H9 (cell line): ENCODE data around the gene TMEM79. TPM values are rescaled to one million over a fixed set of nuclear protein-coding genes. Genes with fewer than 3 reads are reported as not detected.

Source experiments
- DNase-seq: peaks from one replicate; pipeline ENCODE4 v3.0.0-alpha.2; 2017
- H2AFZ ChIP-seq: one replicate; pipeline ENCODE4 v1.6.1; 2013; ENCODE audit warnings: mild to moderate bottlenecking, low read length, control low read depth, moderate library complexity
- H2AK5ac ChIP-seq: 2 replicates; pipeline ENCODE4 v1.6.1; 2013; ENCODE audit warnings: low read length, control low read depth, mixed read lengths; ENCODE audit not compliant: insufficient read length
- H2BK120ac ChIP-seq: one replicate; pipeline ENCODE4 v1.6.1; 2013; ENCODE audit warnings: low read depth, mild to moderate bottlenecking, low read length, control low read depth, inconsistent platforms; ENCODE audit not compliant: poor library complexity, severe bottlenecking
- H2BK12ac ChIP-seq: 2 replicates; pipeline ENCODE4 v1.6.1; 2013; ENCODE audit warnings: low read length, control low read depth, mixed read lengths, low read depth; ENCODE audit not compliant: insufficient read length
- H2BK15ac ChIP-seq: 2 replicates; pipeline ENCODE4 v1.6.1; 2013; ENCODE audit warnings: low read depth, low read length, control low read depth
- H2BK20ac ChIP-seq: one replicate; pipeline ENCODE4 v1.6.1; 2013; ENCODE audit warnings: low read depth, mild to moderate bottlenecking, low read length, control low read depth, inconsistent platforms; ENCODE audit not compliant: poor library complexity, severe bottlenecking
- H2BK5ac ChIP-seq: 2 replicates; pipeline ENCODE4 v1.6.1; 2013; ENCODE audit warnings: low read length, control low read depth, mixed read lengths; ENCODE audit not compliant: insufficient read length
- H3K14ac ChIP-seq: 2 replicates; pipeline ENCODE4 v1.6.1; 2013; ENCODE audit warnings: low read length, control low read depth; ENCODE audit not compliant: insufficient read depth
- H3K18ac ChIP-seq: 2 replicates; pipeline ENCODE4 v1.6.1; 2013; ENCODE audit warnings: low read depth, mild to moderate bottlenecking, mixed read lengths, low read length, control low read depth; ENCODE audit not compliant: insufficient read length
- H3K23ac ChIP-seq: 2 replicates; pipeline ENCODE4 v1.6.1; 2013; ENCODE audit warnings: low read length, control low read depth, mixed read lengths, low read depth; ENCODE audit not compliant: insufficient read length
- H3K23me2 ChIP-seq: 2 replicates; pipeline ENCODE4 v1.6.1; 2013; ENCODE audit warnings: low read depth, mild to moderate bottlenecking, mixed read lengths, low read length, control low read depth; ENCODE audit not compliant: insufficient read length, poor library complexity, severe bottlenecking
- H3K27ac ChIP-seq: 2 replicates; pipeline ENCODE4 v1.5.1; 2013; ENCODE audit warnings: low read length, control low read depth, mixed read lengths, low read depth; ENCODE audit not compliant: insufficient read length
- H3K27me3 ChIP-seq: 2 replicates; pipeline ENCODE4 v1.6.1; 2013; ENCODE audit warnings: low read length, control low read depth, inconsistent platforms; ENCODE audit not compliant: insufficient read depth
- H3K4ac ChIP-seq: 2 replicates; pipeline ENCODE4 v1.6.1; 2013; ENCODE audit warnings: low read depth, mild to moderate bottlenecking, control low read depth, inconsistent platforms, low read length, moderate library complexity
- H3K4me1 ChIP-seq: 2 replicates; pipeline ENCODE4 v1.6.1; 2013; ENCODE audit warnings: low read length, control low read depth, inconsistent platforms; ENCODE audit not compliant: insufficient read depth
- H3K4me2 ChIP-seq: 2 replicates; pipeline ENCODE4 v1.6.1; 2013; ENCODE audit warnings: low read length, control low read depth, mixed read lengths; ENCODE audit not compliant: insufficient read length, insufficient read depth
- H3K56ac ChIP-seq: 2 replicates; pipeline ENCODE4 v1.6.1; 2013; ENCODE audit warnings: low read depth, mild to moderate bottlenecking, mixed read lengths, low read length, control low read depth; ENCODE audit not compliant: insufficient read length
- H3K79me1 ChIP-seq: 2 replicates; pipeline ENCODE4 v1.6.1; 2013; ENCODE audit warnings: low read depth, mild to moderate bottlenecking, moderate library complexity, low read length, control low read depth, inconsistent platforms; ENCODE audit not compliant: insufficient read depth, poor library complexity, severe bottlenecking
- H3K79me2 ChIP-seq: 2 replicates; pipeline ENCODE4 v1.6.1; 2013; ENCODE audit warnings: low read length, control low read depth, inconsistent platforms; ENCODE audit not compliant: insufficient read depth
- H3K9ac ChIP-seq: 2 replicates; pipeline ENCODE4 v1.6.1; 2013; ENCODE audit warnings: low read length, control low read depth, mixed read lengths; ENCODE audit not compliant: insufficient read length; ENCODE audit errors: extremely low read depth
- H3K9me3 ChIP-seq: one replicate; pipeline ENCODE4 v1.6.1; 2013; ENCODE audit warnings: low read depth, low read length, inconsistent platforms; ENCODE audit not compliant: control insufficient read depth
- H3T11ph ChIP-seq: one replicate; pipeline ENCODE4 v1.6.1; 2013; ENCODE audit warnings: mild to moderate bottlenecking, low read length, control low read depth, inconsistent platforms
- H4K20me1 ChIP-seq: one replicate; pipeline ENCODE4 v1.6.1; 2013; ENCODE audit not compliant: control insufficient read depth, insufficient read length, insufficient read depth
- H4K5ac ChIP-seq: 2 replicates; pipeline ENCODE4 v1.6.1; 2013; ENCODE audit warnings: low read depth, mild to moderate bottlenecking, mixed read lengths, low read length, control low read depth; ENCODE audit not compliant: insufficient read length
- H4K8ac ChIP-seq: replicated peaks from 2 replicates; pipeline ENCODE4 v1.6.1; 2013; ENCODE audit warnings: low read length, control low read depth, mixed read lengths, low read depth; ENCODE audit not compliant: insufficient read length
- H4K91ac ChIP-seq: 2 replicates; pipeline ENCODE4 v1.6.1; 2013; ENCODE audit warnings: low read depth, mild to moderate bottlenecking, moderate library complexity, mixed read lengths, low read length, control low read depth; ENCODE audit not compliant: insufficient read length
- H3K27ac Mint-ChIP-seq, 3 experiments: 2 replicates in 2 of 3; 3 replicates in 1 of 3; pipeline ENCODE4 v1.8.0; 2020 to 2021; ENCODE audit warnings: mixed read lengths in 3 of 3, mild to moderate bottlenecking in 1 of 3, moderate library complexity in 1 of 3
- H3K27me3 Mint-ChIP-seq: 2 replicates; pipeline ENCODE4 v1.8.0; 2021; ENCODE audit warnings: low read depth, mild to moderate bottlenecking, moderate library complexity, mixed read lengths
- H3K36me3 Mint-ChIP-seq, 3 experiments: 2 replicates in 2 of 3; 3 replicates in 1 of 3; pipeline ENCODE4 v1.8.0; 2020 to 2021; ENCODE audit warnings: low read depth in 3 of 3, mixed read lengths in 3 of 3; ENCODE audit not compliant: insufficient read depth in 1 of 3
- H3K4me1 Mint-ChIP-seq, 2 experiments: 2 replicates each; pipeline ENCODE4 v1.8.0; 2020; ENCODE audit warnings: mixed read lengths in 2 of 2
- H3K4me3 Mint-ChIP-seq, 2 experiments: 2 replicates in 1 of 2; 3 replicates in 1 of 2; pipeline ENCODE4 v1.8.0; 2020 to 2021; ENCODE audit warnings: mild to moderate bottlenecking in 2 of 2, mixed read lengths in 2 of 2, moderate library complexity in 1 of 2
- H3K9me3 Mint-ChIP-seq, 2 experiments: 2 replicates in 1 of 2; 3 replicates in 1 of 2; pipeline ENCODE4 v1.8.0; 2020; ENCODE audit warnings: mild to moderate bottlenecking in 2 of 2, mixed read lengths in 2 of 2, moderate library complexity in 1 of 2
- WGBS: extraction: QIAGEN DNeasy Blood & Tissue Kit; methylation state at CpG from one replicate; pipeline ENCODE4 v1.1.7; 2013; ENCODE audit warnings: missing lambda C conversion rate, low lambda C conversion rate, mixed read lengths; ENCODE audit not compliant: insufficient read length; ENCODE audit errors: extremely low coverage; 5-methylcytosine and 5-hydroxymethylcytosine counted together
- total RNA-seq: library from RNA; stranded (reverse); gene quantifications from 2 replicates; pipeline ENCODE4 v1.2.1, GENCODE V29; 2021
- TF ChIP-seq, protein P1 (sequence below): fragments of 200-600 bp; sonication (generic); conservative IDR thresholded peaks from 3 replicates; pipeline ENCODE4 v1.8.0; 2021; ENCODE audit warnings: antibody characterized with exemption, mild to moderate bottlenecking

TMEM79 gene
- total RNA-seq, 1 experiment from 2014 or later, result 2.6 TPM

DNA sequence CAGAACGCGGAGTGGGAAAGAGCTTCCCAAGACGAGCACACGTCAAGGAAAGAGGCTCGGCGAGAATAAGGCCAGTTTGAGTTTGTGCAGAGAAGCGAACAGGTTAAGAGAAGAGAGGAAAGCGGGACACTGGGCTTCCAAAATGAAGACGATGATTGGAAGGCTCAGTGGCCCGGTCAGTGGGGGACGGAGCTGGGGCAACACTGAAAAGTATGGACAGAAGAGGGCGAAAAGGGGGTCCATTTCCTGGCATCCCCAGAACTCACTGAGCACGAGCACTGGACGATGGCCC is 53.7 kb downstream of the TMEM79 start:
- TF ChIP-seq, protein P1, sequence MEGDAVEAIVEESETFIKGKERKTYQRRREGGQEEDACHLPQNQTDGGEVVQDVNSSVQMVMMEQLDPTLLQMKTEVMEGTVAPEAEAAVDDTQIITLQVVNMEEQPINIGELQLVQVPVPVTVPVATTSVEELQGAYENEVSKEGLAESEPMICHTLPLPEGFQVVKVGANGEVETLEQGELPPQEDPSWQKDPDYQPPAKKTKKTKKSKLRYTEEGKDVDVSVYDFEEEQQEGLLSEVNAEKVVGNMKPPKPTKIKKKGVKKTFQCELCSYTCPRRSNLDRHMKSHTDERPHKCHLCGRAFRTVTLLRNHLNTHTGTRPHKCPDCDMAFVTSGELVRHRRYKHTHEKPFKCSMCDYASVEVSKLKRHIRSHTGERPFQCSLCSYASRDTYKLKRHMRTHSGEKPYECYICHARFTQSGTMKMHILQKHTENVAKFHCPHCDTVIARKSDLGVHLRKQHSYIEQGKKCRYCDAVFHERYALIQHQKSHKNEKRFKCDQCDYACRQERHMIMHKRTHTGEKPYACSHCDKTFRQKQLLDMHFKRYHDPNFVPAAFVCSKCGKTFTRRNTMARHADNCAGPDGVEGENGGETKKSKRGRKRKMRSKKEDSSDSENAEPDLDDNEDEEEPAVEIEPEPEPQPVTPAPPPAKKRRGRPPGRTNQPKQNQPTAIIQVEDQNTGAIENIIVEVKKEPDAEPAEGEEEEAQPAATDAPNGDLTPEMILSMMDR, result no peak

More for the DNA sequence above, 53.7 kb downstream of the TMEM79 start:
- Histone ChIP-seq H4K5ac (no peak overlapping the region), H3K79me1 (no peaks in the 10 kb centered on the region), H2BK20ac (no peak overlapping the region), H3K4me1 (0 out of 2 replicates have a peak, but pooled peaks cover 2% of the 10 kb centered on the region), H2AK5ac (no peak overlapping the region), H3K27me3 (no peaks in the 10 kb centered on the region), H2BK120ac (no peak overlapping the region), H3K14ac (no peak overlapping the region), H3T11ph (no peak overlapping the region), H3K23ac (no peak overlapping the region), H3K56ac (no peak overlapping the region), H3K23me2 (peaks cover 7% of the 10 kb centered on the region), H4K8ac (no peak overlapping the region), H3K4ac (no peak overlapping the region), H3K4me2 (peak overlapping the region; percentile 86), H4K91ac (no peak overlapping the region), H2BK5ac (no peak overlapping the region), H3K9ac (peak overlapping the region; percentile 72), H3K27ac (no peak overlapping the region), H3K18ac (no peak overlapping the region), H4K20me1 (no peaks in the 10 kb centered on the region), H2BK12ac (no peak overlapping the region), H2AFZ (no peak overlapping the region), H3K9me3 (no peaks in the 10 kb centered on the region), H2BK15ac (no peak overlapping the region), H3K79me2 (peaks cover 24% of the 10 kb centered on the region)
- peak overlapping the region; percentile 91 to 97 (median 96) for H3K27ac Mint-ChIP-seq
- peaks cover 33 to 50% (median 45%) of the 10 kb centered on the region in 3 experiments for H3K36me3 Mint-ChIP-seq
- H3K27me3 Mint-ChIP-seq, result no peaks in the 10 kb centered on the region; the same call in 1 of the 2 replicates
- H3K4me3 Mint-ChIP-seq, result peak overlapping the region; percentile 97 to 98
- no peak for DNase-seq
- no peaks in the 10 kb centered on the region; a peak in 2 of 5 replicates for H3K9me3 Mint-ChIP-seq
- WGBS, result no CpG with 5 or more reads among the region's 14 CpGs
- H3K4me1 Mint-ChIP-seq, result peaks cover 14 to 20% of the 10 kb centered on the region in 2 experiments
